Lower leg skin (tissue), 4 donors: ENCODE results near the gene RAPGEF6. TPM values are rescaled to one million over a fixed set of nuclear protein-coding genes. Genes with fewer than 3 reads are reported as not detected.
"Not testable (repeated sequence)": the region's sequence is repeated elsewhere in the genome, so short reads cannot be mapped to it uniquely, and the experiment has no call there.

Source experiments
- DNase-seq, 2 donors: peaks; one replicate each; pipeline ENCODE4 v3.0.0-alpha.2; 2019; ENCODE audit warnings: low spot score in 2 of 2
- H3K4me3 ChIP-seq: fragments of 200-600 bp; sonication (generic); 2 replicates; pipeline ENCODE4 v1.5.1; 2017; ENCODE audit warnings: mild to moderate bottlenecking, low read depth; ENCODE audit not compliant: poor library complexity, severe bottlenecking
- CTCF ChIP-seq, 3 donors: fragments of 450-650 bp; IDR thresholded peaks; one replicate each; pipeline ENCODE4 v1.5.1; 2016; ENCODE audit warnings: antibody characterized with exemption in 3 of 3, mild to moderate bottlenecking in 3 of 3, moderate library complexity in 2 of 3
- POLR2A ChIP-seq, 2 donors: fragments of 450-650 bp; IDR thresholded peaks; one replicate each; pipeline ENCODE4 v1.6.1; 2016 to 2017; ENCODE audit warnings: antibody characterized with exemption in 2 of 2, mild to moderate bottlenecking in 1 of 2, moderate library complexity in 1 of 2
- whole genome bisulfite sequencing, 2 donors: methylation state at CpG; one replicate each; pipeline ENCODE4 v1.1.5; 2018; 5-methylcytosine and 5-hydroxymethylcytosine counted together
- intact Hi-C: fragments of 100-400 bp; cut with DNase I; formaldehyde crosslinking; loops from one replicate; pipeline ENCODE4 v1.15.0; 2023; ENCODE audit warnings: low total_unique reads
- total RNA-seq, 4 donors: library from RNA; depleted of rRNA; stranded (reverse); fragments of >200 nt; gene quantifications; one replicate each; pipeline ENCODE4 v1.1.0, GENCODE V29; 2016

The RAPGEF6 gene
- total RNA-seq, 4 donors from 2014 or later = 16.8 to 20.2 (median 18.9) TPM

GRCh38 chr5:131622633-131623032 is 12.4 kb downstream of the RAPGEF6 start:
- H3K4me3 ChIP-seq = no peak overlapping the region
- no peak for DNase-seq
- WGBS, 2 donors = 75 to 76% methylated on average over 2 of the region's 2 CpGs
- intact Hi-C loops = no loop called here
- TF ChIP-seq POLR2A (IDR thresholded peaks at IDR 0.05) (no peak), CTCF (IDR thresholded peaks at IDR 0.05) (no peak)

GRCh38 chr5:131621164-131621563 is 13.9 kb downstream of the RAPGEF6 start:
- WGBS, 2 donors = 98 to 99% methylated on average over 2 of the region's 2 CpGs
- H3K4me3 ChIP-seq, intact Hi-C loops, DNase-seq: not testable (repeated sequence)

- H3K4me3 ChIP-seq = no peak overlapping the region
- DNase-seq = no peak
- intact Hi-C loops = no loop called here
- TF ChIP-seq CTCF (IDR thresholded peaks at IDR 0.05) (no peak), POLR2A (IDR thresholded peaks at IDR 0.05) (no peak)
- 80 to 89% methylated on average over 8 of the region's 8 CpGs for WGBS, 2 donors
Measured at GRCh38 chr5:131619102-131619501, 15.9 kb downstream of the RAPGEF6 start.

GRCh38 chr5:131617140-131617822 is 17.7 kb downstream of the RAPGEF6 start:
- no peak for TF ChIP-seq CTCF (IDR thresholded peaks at IDR 0.05)
- no peak for TF ChIP-seq POLR2A (IDR thresholded peaks at IDR 0.05)
- WGBS, 2 donors = 90 to 93% methylated on average over 11 of the region's 11 CpGs
- no peak overlapping the region for H3K4me3 ChIP-seq
- DNase-seq = no peak
- intact Hi-C loops = no loop called here

- WGBS, 2 donors = 86 to 90% methylated on average over 2 of the region's 2 CpGs
- no peak overlapping the region for H3K4me3 ChIP-seq
- intact Hi-C loops = no loop called here
- TF ChIP-seq POLR2A (IDR thresholded peaks at IDR 0.05) (no peak), CTCF (IDR thresholded peaks at IDR 0.05) (no peak)
- DNase-seq = no peak
Measured at GRCh38 chr5:131615957-131616356, 19.1 kb downstream of the RAPGEF6 start.

- TF ChIP-seq CTCF (IDR thresholded peaks at IDR 0.05) (no peak), POLR2A (IDR thresholded peaks at IDR 0.05) (no peak)
- DNase-seq = no peak
- intact Hi-C loops = loop anchor here (5.0 kb wide), 1 partner anchor 1321 kb away; no protein-coding TSS in a partner anchor
- H3K4me3 ChIP-seq = no peak overlapping the region
Measured at GRCh38 chr5:131613423-131613822, 21.6 kb downstream of the RAPGEF6 start.
